Right cardiac atrium (tissue), 5 donors: ENCODE measurements around the gene KRTAP19-3. TPM values are rescaled to one million over a fixed set of nuclear protein-coding genes. Genes with fewer than 3 reads are reported as not detected.

ENCODE experiments used
- ATAC-seq, 2 donors: fragments of 200-7000 bp; cut with Tn5 transposase; one replicate each; pipeline versions ENCODE4 v1.8.0 to v1.9.1; 2020; ENCODE audit warnings: moderate library complexity in 2 of 2, mild to moderate bottlenecking in 1 of 2
- DNase-seq, 3 donors: peaks; one replicate each; pipeline ENCODE4 v3.0.0-alpha.2; 2020
- H3K27ac ChIP-seq: one replicate; pipeline ENCODE4 v1.5.1; 2013; ENCODE audit warnings: mild to moderate bottlenecking, low read length, control low read depth, moderate library complexity
- H3K27me3 ChIP-seq: one replicate; pipeline ENCODE4 v1.6.1; 2013; ENCODE audit not compliant: control insufficient read depth, insufficient read depth
- H3K4me1 ChIP-seq: one replicate; pipeline ENCODE4 v1.6.1; 2013; ENCODE audit warnings: low read length; ENCODE audit not compliant: control insufficient read depth, insufficient read depth
- H3K4me3 ChIP-seq: one replicate; pipeline ENCODE4 v1.5.1; 2013; ENCODE audit warnings: low read length, control low read depth
- H3K9me3 ChIP-seq: one replicate; pipeline ENCODE4 v1.6.1; 2013; ENCODE audit warnings: low read length; ENCODE audit not compliant: control insufficient read depth
- WGBS: extraction: QIAGEN DNeasy Blood & Tissue Kit; methylation state at CpG from one replicate; pipeline ENCODE4 v1.1.7; 2013; 5-methylcytosine and 5-hydroxymethylcytosine counted together
- intact Hi-C, 4 donors: fragments of 100-400 bp; cut with DNase I; formaldehyde crosslinking; loops; one replicate each; pipeline versions ENCODE4 v1.11.0 to v1.14.0; 2022 to 2023
- polyA plus RNA-seq: library from polyadenylated mRNA; stranded (reverse); fragments of 200-250 nt; gene quantifications from one replicate; pipeline ENCODE4 v1.2.3, GENCODE V29; 2013
- total RNA-seq, 4 donors: library from RNA; stranded (reverse); fragmentation: NEBNext Ultra II Directional; extraction: Animal tissue kit (Norgen Biotek cat#: 25700); gene quantifications; one replicate each; pipeline ENCODE4 v1.2.1, GENCODE V29; 2021
- donor health status: healthy with polysubstance abuse.
- donor health status: DM: no; HTN: yes; CAD: no.
- donor health status: DM: no; HTN: no; CAD: no.
- donor health status: DM: no; HTN: yes; CAD: no; lungs with severe emphysema.
- donor health status: DM: yes; HTN: yes; CAD: no.

The KRTAP19-3 gene
- total and polyA plus RNA-seq, 5 donors: not detected

- WGBS: 26% methylated on average over 3 of the region's 3 CpGs
- H3K9me3 ChIP-seq: no peaks in the 10 kb centered on the region
- H3K4me3 ChIP-seq: no peak overlapping the region
- ATAC-seq (no peak), DNase-seq (no peak)
- no peaks in the 10 kb centered on the region for H3K27me3 ChIP-seq
- H3K27ac ChIP-seq: no peak overlapping the region
- H3K4me1 ChIP-seq: no peaks in the 10 kb centered on the region
- intact Hi-C loops: no loop called here
These were observed 13.8 kb downstream of the KRTAP19-3 start for GRCh38 chr21:30478004-30478403.

- DNase-seq (no peak), ATAC-seq (no peak)
- WGBS: 75% methylated on average over 6 of the region's 6 CpGs
- H3K9me3 ChIP-seq: no peaks in the 10 kb centered on the region
- H3K4me3 ChIP-seq: no peak overlapping the region
- intact Hi-C loops: no loop called here
- H3K27me3 ChIP-seq: no peaks in the 10 kb centered on the region
- H3K27ac ChIP-seq: no peak overlapping the region
- H3K4me1 ChIP-seq: no peaks in the 10 kb centered on the region
These were observed 22.7 kb downstream of the KRTAP19-3 start for GRCh38 chr21:30468900-30469714.

GRCh38 chr21:30463713-30464112 is 28.1 kb downstream of the KRTAP19-3 start:
- Histone ChIP-seq H3K27ac (no peak overlapping the region), H3K9me3 (no peaks in the 10 kb centered on the region), H3K4me3 (no peak overlapping the region), H3K27me3 (no peaks in the 10 kb centered on the region), H3K4me1 (no peaks in the 10 kb centered on the region)
- intact Hi-C loops: no loop called here
- WGBS: 56% methylated on average over 3 of the region's 3 CpGs
- no peak for DNase-seq
- ATAC-seq: no peak

GRCh38 chr21:30448514-30448913 is 43.3 kb downstream of the KRTAP19-3 start:
- DNase-seq: no peak
- 84% methylated on average over 3 of the region's 3 CpGs for WGBS
- no peak overlapping the region for H3K4me3 ChIP-seq
- no peaks in the 10 kb centered on the region for H3K9me3 ChIP-seq
- intact Hi-C loops: loop anchor here in 1 of 4 donors (5.0 to 10.0 kb wide), 2 partner anchors 284 to 636 kb away; no protein-coding TSS in a partner anchor
- no peak for ATAC-seq
- no peaks in the 10 kb centered on the region for H3K27me3 ChIP-seq
- H3K4me1 ChIP-seq: no peaks in the 10 kb centered on the region
- no peak overlapping the region for H3K27ac ChIP-seq

- Histone ChIP-seq H3K27ac (no peak overlapping the region), H3K27me3 (no peaks in the 10 kb centered on the region), H3K4me1 (no peaks in the 10 kb centered on the region), H3K9me3 (no peaks in the 10 kb centered on the region), H3K4me3 (no peak overlapping the region)
- no peak for ATAC-seq
- no peak for DNase-seq
- intact Hi-C loops: loop anchor here in 1 of 4 donors (5.0 to 10.0 kb wide), 2 partner anchors 285 to 638 kb away; no protein-coding TSS in a partner anchor
- 50% methylated on average over 4 of the region's 4 CpGs for WGBS
These were observed 44.8 kb downstream of the KRTAP19-3 start for GRCh38 chr21:30447056-30447455.

GRCh38 chr21:30444204-30444603 is 47.6 kb downstream of the KRTAP19-3 start:
- Histone ChIP-seq H3K4me3 (no peak overlapping the region), H3K4me1 (no peaks in the 10 kb centered on the region), H3K9me3 (no peaks in the 10 kb centered on the region), H3K27ac (no peak overlapping the region), H3K27me3 (no peaks in the 10 kb centered on the region)
- DNase-seq (no peak), ATAC-seq (peak; percentile 44 to 65)
- intact Hi-C loops: loop anchor here in 3 of 4 donors (2.0 to 10.0 kb wide), 3 partner anchors 288 to 641 kb away; no protein-coding TSS in a partner anchor
- WGBS: 48% methylated on average over 1 of the region's 1 CpG

- intact Hi-C loops: loop anchor here in 2 of 4 donors (5.0 to 10.0 kb wide), 2 partner anchors 289 to 642 kb away; no protein-coding TSS in a partner anchor
- H3K27me3 ChIP-seq: no peaks in the 10 kb centered on the region
- H3K4me1 ChIP-seq: no peaks in the 10 kb centered on the region
- no peaks in the 10 kb centered on the region for H3K9me3 ChIP-seq
- H3K27ac ChIP-seq: no peak overlapping the region
- no peak for ATAC-seq
- DNase-seq: no peak
- H3K4me3 ChIP-seq: no peak overlapping the region
These were observed 48.6 kb downstream of the KRTAP19-3 start for GRCh38 chr21:30443226-30443625.

Other genes starting within 250 kb of the KRTAP19-3 start
- gene KRTAP24-1, start 209.1 kb downstream of the KRTAP19-3 start, total RNA-seq: not detected
- not detected for gene KRTAP24-1, start 209.1 kb downstream of the KRTAP19-3 start, polyA plus RNA-seq
- gene KRTAP25-1, start 202.5 kb downstream of the KRTAP19-3 start, total RNA-seq: not detected
- not detected for gene KRTAP25-1, start 202.5 kb downstream of the KRTAP19-3 start, polyA plus RNA-seq
- gene KRTAP26-1, start 171.7 kb downstream of the KRTAP19-3 start, total RNA-seq: not detected
- gene KRTAP26-1, start 171.7 kb downstream of the KRTAP19-3 start, polyA plus RNA-seq: not detected
- gene KRTAP27-1, start 154.3 kb downstream of the KRTAP19-3 start, total RNA-seq: not detected
- not detected for gene KRTAP27-1, start 154.3 kb downstream of the KRTAP19-3 start, polyA plus RNA-seq
- gene KRTAP23-1, start 143.4 kb downstream of the KRTAP19-3 start, total RNA-seq: not detected
- not detected for gene KRTAP23-1, start 143.4 kb downstream of the KRTAP19-3 start, polyA plus RNA-seq
- gene KRTAP13-2, start 119.7 kb downstream of the KRTAP19-3 start, total RNA-seq: not detected
- gene KRTAP13-2, start 119.7 kb downstream of the KRTAP19-3 start, polyA plus RNA-seq: not detected
- not detected for gene KRTAP13-1, start 96.0 kb downstream of the KRTAP19-3 start, total RNA-seq
- gene KRTAP13-1, start 96.0 kb downstream of the KRTAP19-3 start, polyA plus RNA-seq: not detected
- not detected for gene KRTAP13-3, start 66.1 kb downstream of the KRTAP19-3 start, total RNA-seq
- gene KRTAP13-3, start 66.1 kb downstream of the KRTAP19-3 start, polyA plus RNA-seq: not detected
- gene KRTAP13-4, start 61.8 kb downstream of the KRTAP19-3 start, total RNA-seq: not detected
- not detected for gene KRTAP13-4, start 61.8 kb downstream of the KRTAP19-3 start, polyA plus RNA-seq
- gene KRTAP15-1, start 51.7 kb downstream of the KRTAP19-3 start, total RNA-seq: not detected
- gene KRTAP15-1, start 51.7 kb downstream of the KRTAP19-3 start, polyA plus RNA-seq: not detected
- not detected for gene KRTAP19-1, start 11.6 kb downstream of the KRTAP19-3 start, total RNA-seq
- not detected for gene KRTAP19-1, start 11.6 kb downstream of the KRTAP19-3 start, polyA plus RNA-seq
- not detected for gene KRTAP19-2, start 4.6 kb downstream of the KRTAP19-3 start, total RNA-seq
- not detected for gene KRTAP19-2, start 4.6 kb downstream of the KRTAP19-3 start, polyA plus RNA-seq
- not detected for gene KRTAP19-4, start 5.2 kb upstream of the KRTAP19-3 start, total RNA-seq
- gene KRTAP19-4, start 5.2 kb upstream of the KRTAP19-3 start, polyA plus RNA-seq: not detected
- not detected for gene KRTAP19-5, start 10.1 kb upstream of the KRTAP19-3 start, total RNA-seq
- gene KRTAP19-5, start 10.1 kb upstream of the KRTAP19-3 start, polyA plus RNA-seq: not detected
- gene KRTAP19-6, start 49.9 kb upstream of the KRTAP19-3 start, total RNA-seq: not detected
- not detected for gene KRTAP19-6, start 49.9 kb upstream of the KRTAP19-3 start, polyA plus RNA-seq
- gene KRTAP19-7, start 69.3 kb upstream of the KRTAP19-3 start, total RNA-seq: not detected
- 0.52 TPM for gene KRTAP19-7, start 69.3 kb upstream of the KRTAP19-3 start, polyA plus RNA-seq
- gene KRTAP22-2, start 98.4 kb upstream of the KRTAP19-3 start, total RNA-seq: not detected
- gene KRTAP22-2, start 98.4 kb upstream of the KRTAP19-3 start, polyA plus RNA-seq: not detected
- gene KRTAP6-3, start 100.4 kb upstream of the KRTAP19-3 start, total RNA-seq: not detected
- gene KRTAP6-3, start 100.4 kb upstream of the KRTAP19-3 start, polyA plus RNA-seq: not detected
- not detected for gene KRTAP6-2, start 106.9 kb upstream of the KRTAP19-3 start, total RNA-seq
- gene KRTAP6-2, start 106.9 kb upstream of the KRTAP19-3 start, polyA plus RNA-seq: not detected
- not detected for gene KRTAP22-1, start 109.1 kb upstream of the KRTAP19-3 start, total RNA-seq
- not detected for gene KRTAP22-1, start 109.1 kb upstream of the KRTAP19-3 start, polyA plus RNA-seq
- not detected for gene KRTAP6-1, start 121.9 kb upstream of the KRTAP19-3 start, total RNA-seq
- not detected for gene KRTAP6-1, start 121.9 kb upstream of the KRTAP19-3 start, polyA plus RNA-seq
- not detected for gene KRTAP20-1, start 124.4 kb upstream of the KRTAP19-3 start, total RNA-seq
- gene KRTAP20-1, start 124.4 kb upstream of the KRTAP19-3 start, polyA plus RNA-seq: not detected
- not detected for gene KRTAP20-4, start 128.6 kb upstream of the KRTAP19-3 start, total RNA-seq
- not detected for gene KRTAP20-4, start 128.6 kb upstream of the KRTAP19-3 start, polyA plus RNA-seq
- gene KRTAP20-2, start 143.2 kb upstream of the KRTAP19-3 start, total RNA-seq: not detected
- gene KRTAP20-2, start 143.2 kb upstream of the KRTAP19-3 start, polyA plus RNA-seq: not detected
- not detected for gene KRTAP20-3, start 150.9 kb upstream of the KRTAP19-3 start, total RNA-seq
- not detected for gene KRTAP20-3, start 150.9 kb upstream of the KRTAP19-3 start, polyA plus RNA-seq
- gene KRTAP21-3, start 226.8 kb upstream of the KRTAP19-3 start, total RNA-seq: not detected
- not detected for gene KRTAP21-3, start 226.8 kb upstream of the KRTAP19-3 start, polyA plus RNA-seq